T-helper 2 cell treated with Interferon-gamma antibody and Interleukin-4, amounts not matched to agents 5 μg/mL and 100 μg/mL, for 36 hours (primary cell): ENCODE results near the gene TMEM179.
"Not testable (repeated sequence)": the region's sequence is repeated elsewhere in the genome, so short reads cannot be mapped to it uniquely, and the experiment has no call there.

Source experiments
- DNase-seq: peaks from one replicate; pipeline ENCODE4 v3.0.0; 2021; ENCODE audit warnings: low spot score
- H3K27ac Mint-ChIP-seq: one replicate; pipeline ENCODE4 v1.8.0; 2021; ENCODE audit warnings: mild to moderate bottlenecking, mixed read lengths
- H3K27me3 Mint-ChIP-seq: one replicate; pipeline ENCODE4 v1.8.0; 2021; ENCODE audit warnings: low read depth, mixed read lengths
- H3K36me3 Mint-ChIP-seq: one replicate; pipeline ENCODE4 v1.8.0; 2021; ENCODE audit warnings: low read depth, mixed read lengths
- H3K4me1 Mint-ChIP-seq: one replicate; pipeline ENCODE4 v1.8.0; 2021; ENCODE audit warnings: low read depth, mixed read lengths
- H3K4me3 Mint-ChIP-seq: one replicate; pipeline ENCODE4 v1.8.0; 2022; ENCODE audit warnings: mild to moderate bottlenecking, moderate library complexity, mixed read lengths
- H3K9me3 Mint-ChIP-seq: one replicate; pipeline ENCODE4 v1.8.0; 2021; ENCODE audit warnings: mixed read lengths

The TMEM179 gene

GRCh38 chr14:104579939-104580338 lies 24.6 kb downstream of the TMEM179 start:
- H3K4me3 Mint-ChIP-seq, H3K36me3 Mint-ChIP-seq, H3K9me3 Mint-ChIP-seq, H3K4me1 Mint-ChIP-seq, H3K27ac Mint-ChIP-seq, DNase-seq, H3K27me3 Mint-ChIP-seq: not testable (repeated sequence)

- H3K36me3 Mint-ChIP-seq, result no peaks in the 10 kb centered on the region
- H3K27me3 Mint-ChIP-seq, result no peaks in the 10 kb centered on the region
- DNase-seq, result no peak
- no peak within 1 kb of the TSS for H3K27ac Mint-ChIP-seq
- H3K4me1 Mint-ChIP-seq, result no peaks in the 10 kb centered on the region
- no peaks in the 10 kb centered on the region for H3K9me3 Mint-ChIP-seq
- H3K4me3 Mint-ChIP-seq, result no peak within 1 kb of the TSS
Measured at GRCh38 chr14:104579507-104579906, 25.1 kb downstream of the TMEM179 start, which contains the start of gene C14orf180. Gene C14orf180 (plus strand): TSS chr14:104579764. CDS start chr14:104586431, 6,667 bp downstream.

- Mint-ChIP-seq H3K36me3 (no peaks in the 10 kb centered on the region), H3K4me1 (no peaks in the 10 kb centered on the region), H3K9me3 (no peaks in the 10 kb centered on the region), H3K4me3 (no peak overlapping the region), H3K27ac (no peak overlapping the region), H3K27me3 (no peaks in the 10 kb centered on the region)
- DNase-seq, result no peak
Measured at GRCh38 chr14:104578321-104578720, 26.3 kb downstream of the TMEM179 start.

GRCh38 chr14:104577847-104578301 lies 26.7 kb downstream of the TMEM179 start:
- Mint-ChIP-seq H3K27me3 (no peaks in the 10 kb centered on the region), H3K9me3 (no peaks in the 10 kb centered on the region), H3K36me3 (no peaks in the 10 kb centered on the region), H3K4me1 (no peaks in the 10 kb centered on the region), H3K27ac (no peak overlapping the region), H3K4me3 (no peak overlapping the region)
- DNase-seq, result no peak

- no peaks in the 10 kb centered on the region for H3K36me3 Mint-ChIP-seq
- no peaks in the 10 kb centered on the region for H3K4me1 Mint-ChIP-seq
- H3K27me3 Mint-ChIP-seq, result no peaks in the 10 kb centered on the region
- DNase-seq, result no peak
- H3K27ac Mint-ChIP-seq, result no peak overlapping the region
- H3K4me3 Mint-ChIP-seq, result no peak overlapping the region
- no peaks in the 10 kb centered on the region for H3K9me3 Mint-ChIP-seq
Measured at GRCh38 chr14:104577426-104577825, 27.1 kb downstream of the TMEM179 start.

GRCh38 chr14:104576970-104577332 lies 27.6 kb downstream of the TMEM179 start:
- Mint-ChIP-seq H3K4me3 (no peak overlapping the region), H3K27ac (no peak overlapping the region), H3K36me3 (no peaks in the 10 kb centered on the region), H3K4me1 (no peaks in the 10 kb centered on the region), H3K9me3 (no peaks in the 10 kb centered on the region), H3K27me3 (no peaks in the 10 kb centered on the region)
- DNase-seq, result no peak

- no peaks in the 10 kb centered on the region for H3K4me1 Mint-ChIP-seq
- no peaks in the 10 kb centered on the region for H3K27me3 Mint-ChIP-seq
- no peaks in the 10 kb centered on the region for H3K9me3 Mint-ChIP-seq
- no peak overlapping the region for H3K4me3 Mint-ChIP-seq
- H3K27ac Mint-ChIP-seq, result no peak overlapping the region
- no peaks in the 10 kb centered on the region for H3K36me3 Mint-ChIP-seq
- DNase-seq, result no peak
Measured at GRCh38 chr14:104576232-104576969, 28.2 kb downstream of the TMEM179 start.

GRCh38 chr14:104574978-104575583 lies 29.5 kb downstream of the TMEM179 start:
- no peak overlapping the region for H3K27ac Mint-ChIP-seq
- H3K4me3 Mint-ChIP-seq, result no peak overlapping the region
- no peaks in the 10 kb centered on the region for H3K4me1 Mint-ChIP-seq
- no peak for DNase-seq
- no peaks in the 10 kb centered on the region for H3K27me3 Mint-ChIP-seq
- H3K36me3 Mint-ChIP-seq, result no peaks in the 10 kb centered on the region
- H3K9me3 Mint-ChIP-seq, result no peaks in the 10 kb centered on the region

GRCh38 chr14:104574536-104574935 lies 30.0 kb downstream of the TMEM179 start:
- Mint-ChIP-seq H3K4me3 (no peak overlapping the region), H3K27me3 (no peaks in the 10 kb centered on the region), H3K27ac (no peak overlapping the region), H3K9me3 (no peaks in the 10 kb centered on the region), H3K36me3 (no peaks in the 10 kb centered on the region), H3K4me1 (no peaks in the 10 kb centered on the region)
- DNase-seq, result no peak

GRCh38 chr14:104573930-104574329 lies 30.6 kb downstream of the TMEM179 start:
- no peak overlapping the region for H3K4me3 Mint-ChIP-seq
- H3K27me3 Mint-ChIP-seq, result no peaks in the 10 kb centered on the region
- no peaks in the 10 kb centered on the region for H3K9me3 Mint-ChIP-seq
- H3K36me3 Mint-ChIP-seq, result no peaks in the 10 kb centered on the region
- no peak overlapping the region for H3K27ac Mint-ChIP-seq
- no peak for DNase-seq
- no peaks in the 10 kb centered on the region for H3K4me1 Mint-ChIP-seq

- no peak for DNase-seq
- no peaks in the 10 kb centered on the region for H3K27me3 Mint-ChIP-seq
- H3K27ac Mint-ChIP-seq, result no peak overlapping the region
- no peaks in the 10 kb centered on the region for H3K9me3 Mint-ChIP-seq
- H3K4me3 Mint-ChIP-seq, result no peak overlapping the region
- H3K36me3 Mint-ChIP-seq, result no peaks in the 10 kb centered on the region
- no peaks in the 10 kb centered on the region for H3K4me1 Mint-ChIP-seq
Measured at GRCh38 chr14:104572668-104573067, 31.9 kb downstream of the TMEM179 start.

- H3K4me1 Mint-ChIP-seq, result no peaks in the 10 kb centered on the region
- H3K27me3 Mint-ChIP-seq, result no peaks in the 10 kb centered on the region
- H3K9me3 Mint-ChIP-seq, result no peaks in the 10 kb centered on the region
- no peak overlapping the region for H3K27ac Mint-ChIP-seq
- H3K36me3 Mint-ChIP-seq, result no peaks in the 10 kb centered on the region
- H3K4me3 Mint-ChIP-seq, result no peak overlapping the region
- no peak for DNase-seq
Measured at GRCh38 chr14:104572024-104572626, 32.4 kb downstream of the TMEM179 start.

- Mint-ChIP-seq H3K27ac (no peak overlapping the region), H3K36me3 (no peaks in the 10 kb centered on the region), H3K9me3 (no peaks in the 10 kb centered on the region), H3K4me1 (no peaks in the 10 kb centered on the region), H3K27me3 (no peaks in the 10 kb centered on the region), H3K4me3 (no peak overlapping the region)
- DNase-seq, result no peak
Measured at GRCh38 chr14:104571246-104571645, 33.3 kb downstream of the TMEM179 start.

- no peaks in the 10 kb centered on the region for H3K4me1 Mint-ChIP-seq
- DNase-seq, result no peak
- H3K27me3 Mint-ChIP-seq, result peaks cover 2% of the 10 kb centered on the region
- H3K36me3 Mint-ChIP-seq, result no peaks in the 10 kb centered on the region
- no peak overlapping the region for H3K4me3 Mint-ChIP-seq
- H3K9me3 Mint-ChIP-seq, result no peaks in the 10 kb centered on the region
- H3K27ac Mint-ChIP-seq, result no peak overlapping the region
Measured at GRCh38 chr14:104569435-104569834, 35.1 kb downstream of the TMEM179 start.
